Glomerular visceral epithelial cell (primary cell): ENCODE measurements around the gene ASGR1.

ENCODE experiments used
- DNase-seq: peaks from one replicate; pipeline ENCODE4 v3.0.0-alpha.2; 2016; ENCODE audit errors: extremely low spot score

ASGR1 gene

DNA sequence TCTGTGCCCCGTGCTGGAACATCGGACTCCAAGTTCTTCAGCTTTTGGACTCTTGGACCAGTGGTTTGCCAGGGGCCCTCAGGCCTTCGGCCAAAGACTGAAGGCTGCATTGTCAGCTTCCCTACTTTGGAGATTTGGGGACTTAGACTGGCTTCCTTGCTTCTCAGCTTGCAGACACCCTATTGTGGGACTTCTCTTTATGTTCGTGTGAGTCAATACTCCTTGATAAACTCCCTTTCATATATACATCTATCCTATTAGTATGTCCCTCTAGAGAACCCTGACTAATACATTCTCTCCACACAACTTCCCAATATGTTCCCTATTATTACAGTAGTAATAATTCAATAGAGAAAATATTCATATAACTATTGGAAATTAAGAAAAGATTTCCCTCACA, 55.3 kb downstream of the ASGR1 start:
- no peak for DNase-seq
